Activated T-cell treated with anti-CD3 and anti-CD28 coated beads, Interleukin-2, amount 50 U/mL, for 24 hours (primary cell): ENCODE measurements around the gene LHX5.
"Not testable (repeated sequence)": the region's sequence is repeated elsewhere in the genome, so short reads cannot be mapped to it uniquely, and the experiment has no call there.

Experiments used
- DNase-seq: peaks from one replicate; pipeline ENCODE4 v3.0.0-alpha.2; 2020
- H3K27ac Mint-ChIP-seq: 2 replicates; pipeline ENCODE4 v1.8.0; 2020; ENCODE audit warnings: mild to moderate bottlenecking, mixed read lengths
- H3K27me3 Mint-ChIP-seq: 2 replicates; pipeline ENCODE4 v1.8.0; 2020; ENCODE audit warnings: mixed read lengths
- H3K36me3 Mint-ChIP-seq: 2 replicates; pipeline ENCODE4 v1.8.0; 2020; ENCODE audit warnings: low read depth, mixed read lengths
- H3K4me1 Mint-ChIP-seq: 2 replicates; pipeline ENCODE4 v1.8.0; 2020; ENCODE audit warnings: low read depth, mixed read lengths
- H3K4me3 Mint-ChIP-seq: 2 replicates; pipeline ENCODE4 v1.8.0; 2020; ENCODE audit warnings: mild to moderate bottlenecking, moderate library complexity, mixed read lengths
- H3K9me3 Mint-ChIP-seq: 2 replicates; pipeline ENCODE4 v1.8.0; 2020; ENCODE audit warnings: mixed read lengths

LHX5 gene

DNA sequence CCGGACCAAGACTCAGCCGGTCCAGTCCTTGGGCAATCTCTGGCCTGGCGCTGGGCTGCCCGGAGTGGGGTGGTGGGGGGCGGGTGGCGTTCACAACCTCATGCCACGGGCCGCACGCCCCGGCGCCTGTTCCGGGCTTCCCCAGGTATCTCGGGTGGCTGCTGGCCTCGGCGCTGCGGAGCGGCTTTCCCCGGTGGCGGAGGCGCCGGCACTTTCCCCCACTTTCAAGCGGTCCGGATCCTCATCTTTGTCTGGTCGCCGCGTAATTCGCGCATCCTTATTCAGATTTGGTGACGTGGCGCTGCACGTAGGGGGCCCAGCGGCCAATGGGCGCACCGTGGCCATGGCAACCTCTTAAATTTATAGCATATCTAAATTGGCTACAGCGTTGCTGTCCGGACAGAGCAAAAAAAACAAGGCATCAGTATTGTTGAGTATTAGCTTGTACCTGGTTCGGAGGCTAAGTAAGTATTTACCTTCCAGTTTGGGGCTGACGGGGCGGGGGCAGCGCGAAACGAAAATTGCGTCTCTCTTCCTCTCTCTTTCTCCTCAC is at the start of gene LHX5:
LHX5 (minus strand) TSS at position 253 of the 553 bp plus-strand sequence. CDS start 373 bp downstream, outside the sequence.
- Mint-ChIP-seq H3K27me3 (peaks cover 93% of the 10 kb centered on the region), H3K27ac (no peak within 1 kb of the TSS), H3K4me1 (peaks cover 15% of the 10 kb centered on the region), H3K4me3 (no peak within 1 kb of the TSS), H3K36me3 (no peaks in the 10 kb centered on the region), H3K9me3 (no peaks in the 10 kb centered on the region)
- no peak for DNase-seq

DNA sequence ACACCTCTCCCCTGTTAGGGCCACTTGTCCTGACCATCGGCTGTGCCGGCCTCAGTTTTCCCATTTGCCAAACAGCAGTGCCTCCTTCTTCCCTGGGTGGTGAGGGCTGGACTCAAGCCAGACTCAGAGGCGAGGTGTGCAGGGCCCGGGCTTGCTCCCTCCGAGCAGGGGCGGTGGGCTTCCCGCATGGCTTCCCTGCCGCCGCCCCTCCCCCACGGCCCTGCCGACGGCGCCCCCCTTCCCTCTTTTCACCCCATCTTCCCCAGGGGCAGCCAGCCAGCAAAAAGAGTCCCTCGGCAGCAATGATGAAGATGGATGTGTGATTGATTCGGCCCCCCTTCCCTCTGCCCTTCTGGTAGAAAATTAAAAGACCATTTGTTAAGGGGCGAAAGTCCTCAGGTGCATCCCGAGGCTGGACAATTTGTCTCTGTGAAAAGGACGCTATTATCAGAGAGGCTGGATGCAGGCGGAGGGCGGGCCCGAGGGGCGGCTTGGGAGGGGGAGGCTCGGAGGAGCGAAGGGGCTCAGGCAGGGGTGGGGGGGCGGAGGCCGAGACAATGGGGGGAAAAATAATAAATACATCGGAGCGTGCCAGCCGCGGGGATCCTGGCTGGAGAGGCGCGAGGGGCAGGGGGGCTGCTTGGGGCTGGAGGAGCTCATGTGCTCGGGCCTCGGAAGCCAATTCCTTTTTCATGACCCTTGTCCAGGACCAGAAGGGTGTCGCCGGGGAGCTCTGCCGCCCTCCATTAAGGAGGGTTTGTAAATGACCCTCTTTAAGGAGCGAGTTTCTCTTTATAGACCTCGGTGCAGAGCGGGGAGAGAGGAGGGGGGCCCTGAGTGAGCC is 48.0 kb upstream of the LHX5 start:
- Mint-ChIP-seq H3K4me1 (peaks cover 3% of the 10 kb centered on the region), H3K36me3 (no peaks in the 10 kb centered on the region), H3K9me3 (no peaks in the 10 kb centered on the region), H3K27ac (no peak overlapping the region), H3K4me3 (no peak overlapping the region), H3K27me3 (peaks cover 79% of the 10 kb centered on the region)
- DNase-seq: no peak

DNA sequence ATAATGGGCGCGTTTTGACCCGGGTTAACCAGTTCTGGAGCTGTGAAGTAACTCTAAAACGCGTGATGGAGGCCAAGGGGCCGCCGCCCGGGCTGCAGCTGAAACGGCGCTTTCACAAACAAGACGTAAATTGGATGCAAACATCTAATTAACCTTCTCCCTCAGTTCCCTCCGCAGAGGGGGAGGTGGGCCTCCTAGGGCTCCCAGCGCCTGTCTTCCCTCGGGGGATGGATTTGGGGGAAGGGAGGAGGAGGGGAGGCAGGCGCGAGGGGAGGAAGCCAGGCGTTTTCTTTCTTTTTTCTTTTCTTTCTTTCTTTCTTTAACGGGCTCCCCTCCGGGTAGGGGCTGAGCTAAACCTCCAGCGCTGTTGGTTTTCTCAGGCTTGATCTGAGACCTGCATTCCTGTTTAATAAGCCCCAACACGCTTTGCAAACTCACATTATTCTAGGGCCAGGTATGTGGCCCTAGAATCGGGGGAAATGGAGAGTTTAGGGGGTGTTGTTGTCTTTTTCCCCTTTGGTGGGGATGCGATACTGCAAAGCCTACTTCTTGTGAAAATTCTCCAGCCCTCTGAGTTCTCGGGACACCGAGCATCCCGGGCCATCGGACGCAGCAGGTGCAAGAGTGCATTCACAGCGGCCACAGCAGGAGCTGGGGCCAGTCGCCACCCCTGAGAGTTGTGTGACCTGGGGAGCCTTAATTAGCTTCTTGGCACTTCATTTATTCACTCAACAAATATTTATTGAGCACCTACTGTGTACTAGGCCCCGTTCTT is 43.6 kb upstream of the LHX5 start:
- no peak overlapping the region for H3K4me3 Mint-ChIP-seq
- no peak for DNase-seq
- H3K4me1 Mint-ChIP-seq: peaks cover 3% of the 10 kb centered on the region
- peaks cover 81% of the 10 kb centered on the region for H3K27me3 Mint-ChIP-seq
- H3K36me3 Mint-ChIP-seq: no peaks in the 10 kb centered on the region
- no peak overlapping the region for H3K27ac Mint-ChIP-seq
- H3K9me3 Mint-ChIP-seq: no peaks in the 10 kb centered on the region

DNA sequence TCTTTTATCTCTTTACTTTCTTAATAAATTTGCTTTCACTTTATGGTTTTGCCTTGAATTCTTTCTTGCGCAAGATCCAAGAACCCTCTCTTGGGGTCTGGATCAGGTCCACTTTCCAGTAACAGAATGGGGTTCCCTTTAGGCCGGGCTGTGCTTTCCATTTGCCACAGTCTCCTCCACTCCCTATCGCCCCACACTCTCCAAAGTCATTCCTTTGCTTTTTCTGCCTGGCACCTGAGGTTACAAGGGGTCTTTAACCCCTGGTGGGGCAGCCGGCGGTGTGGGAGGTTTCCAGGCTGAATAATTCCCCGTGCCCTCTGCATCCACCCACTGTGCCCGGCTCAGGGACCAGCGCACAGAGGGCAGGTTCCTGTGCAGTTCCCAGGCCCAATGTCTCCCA is 42.9 kb upstream of the LHX5 start:
- Mint-ChIP-seq H3K4me3 (no peak overlapping the region), H3K36me3 (no peaks in the 10 kb centered on the region), H3K4me1 (peaks cover 3% of the 10 kb centered on the region), H3K27me3 (peaks cover 81% of the 10 kb centered on the region), H3K27ac (no peak overlapping the region), H3K9me3 (no peaks in the 10 kb centered on the region)
- no peak for DNase-seq

DNA sequence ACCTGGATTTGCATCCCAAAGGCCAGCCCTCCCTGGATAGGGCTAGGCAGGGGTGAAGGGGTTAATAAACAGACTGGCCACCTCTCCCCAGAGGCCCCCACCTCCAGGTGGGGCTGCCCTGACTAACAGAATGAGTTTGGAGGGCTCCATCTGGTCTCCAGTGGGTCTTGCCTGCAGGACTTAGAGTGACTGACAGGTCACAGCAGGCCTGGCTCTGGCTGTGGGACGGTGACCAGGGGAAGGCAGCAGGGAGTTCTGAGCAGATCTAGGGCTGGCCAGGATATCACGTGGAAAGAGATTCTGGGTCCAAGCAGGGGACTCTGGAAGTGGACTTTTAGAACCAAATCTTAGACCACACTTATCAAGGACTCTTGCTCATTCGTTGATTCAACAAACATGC is 40.9 kb upstream of the LHX5 start:
- no peak overlapping the region for H3K4me3 Mint-ChIP-seq
- peaks cover 3% of the 10 kb centered on the region for H3K4me1 Mint-ChIP-seq
- no peak overlapping the region for H3K27ac Mint-ChIP-seq
- no peaks in the 10 kb centered on the region for H3K36me3 Mint-ChIP-seq
- peaks cover 70% of the 10 kb centered on the region for H3K27me3 Mint-ChIP-seq
- DNase-seq: no peak
- no peaks in the 10 kb centered on the region for H3K9me3 Mint-ChIP-seq

GRCh38 chr12:113506867-113507266 is 35.2 kb upstream of the LHX5 start:
- Mint-ChIP-seq H3K9me3 (no peaks in the 10 kb centered on the region), H3K27ac (no peak overlapping the region), H3K36me3 (no peaks in the 10 kb centered on the region)

DNA sequence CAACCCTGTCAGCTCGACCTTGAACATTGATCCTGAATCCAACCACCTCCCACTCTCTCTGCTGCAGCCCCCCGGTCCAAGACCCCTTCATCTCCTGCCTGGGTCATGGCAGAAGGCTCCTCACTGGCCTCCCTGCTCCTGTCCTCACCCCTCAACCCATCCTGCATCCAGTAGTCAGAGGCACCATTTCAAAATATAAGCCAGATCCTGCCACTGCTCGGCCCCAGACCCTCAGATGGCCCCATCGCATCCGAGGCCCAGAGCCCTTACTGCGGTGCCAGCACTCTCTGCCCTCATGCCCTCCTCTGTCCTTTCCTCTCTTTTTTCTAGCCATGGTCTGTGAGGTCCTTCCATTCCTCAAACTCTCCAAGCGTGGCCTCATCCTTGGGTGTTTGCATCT is 34.3 kb upstream of the LHX5 start:
- Mint-ChIP-seq H3K9me3 (no peaks in the 10 kb centered on the region), H3K4me1 (no peaks in the 10 kb centered on the region), H3K27ac (no peak overlapping the region), H3K36me3 (no peaks in the 10 kb centered on the region), H3K27me3 (peaks cover 56% of the 10 kb centered on the region), H3K4me3 (no peak overlapping the region)
- no peak for DNase-seq

More at GRCh38 chr12:113506867-113507266, 35.2 kb upstream of the LHX5 start:
- no peak overlapping the region for H3K4me3 Mint-ChIP-seq
- no peaks in the 10 kb centered on the region for H3K4me1 Mint-ChIP-seq
- H3K27me3 Mint-ChIP-seq: peaks cover 56% of the 10 kb centered on the region
- no peak for DNase-seq

- no peaks in the 10 kb centered on the region for H3K4me1 Mint-ChIP-seq
- H3K27me3 Mint-ChIP-seq: peaks cover 56% of the 10 kb centered on the region
- H3K27ac Mint-ChIP-seq: no peak overlapping the region
- no peaks in the 10 kb centered on the region for H3K36me3 Mint-ChIP-seq
- DNase-seq: no peak
- H3K9me3 Mint-ChIP-seq: no peaks in the 10 kb centered on the region
- H3K4me3 Mint-ChIP-seq: no peak overlapping the region
Measured at GRCh38 chr12:113504917-113505316, 33.2 kb upstream of the LHX5 start.

GRCh38 chr12:113500782-113501311 is 29.2 kb upstream of the LHX5 start:
- Mint-ChIP-seq H3K4me3 (no peak overlapping the region), H3K36me3 (no peaks in the 10 kb centered on the region), H3K4me1 (no peaks in the 10 kb centered on the region), H3K27ac (no peak overlapping the region), H3K27me3 (peaks cover 43% of the 10 kb centered on the region), H3K9me3 (no peaks in the 10 kb centered on the region)
- no peak for DNase-seq

DNA sequence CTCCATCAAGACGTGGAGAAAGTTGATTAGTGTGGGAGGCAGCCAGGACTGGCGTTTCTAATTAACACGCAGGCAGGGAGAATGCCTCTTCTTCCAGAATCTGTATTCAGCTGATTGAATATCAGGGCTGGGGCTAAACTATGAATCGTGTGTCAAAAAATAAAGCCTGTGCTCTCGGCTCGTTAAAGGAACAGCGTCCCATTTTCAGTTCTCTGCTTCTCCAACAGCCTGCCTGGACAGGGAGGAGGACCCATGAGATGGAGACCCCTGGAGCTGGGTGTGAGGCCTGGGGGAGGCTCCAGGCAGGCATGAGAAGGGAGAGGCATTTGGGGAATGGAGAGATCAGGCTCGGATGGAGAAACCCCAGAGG is 28.6 kb upstream of the LHX5 start:
- Mint-ChIP-seq H3K4me3 (no peak overlapping the region), H3K36me3 (no peaks in the 10 kb centered on the region), H3K9me3 (no peaks in the 10 kb centered on the region), H3K27me3 (peaks cover 43% of the 10 kb centered on the region), H3K4me1 (no peaks in the 10 kb centered on the region), H3K27ac (no peak overlapping the region)
- DNase-seq: no peak

DNA sequence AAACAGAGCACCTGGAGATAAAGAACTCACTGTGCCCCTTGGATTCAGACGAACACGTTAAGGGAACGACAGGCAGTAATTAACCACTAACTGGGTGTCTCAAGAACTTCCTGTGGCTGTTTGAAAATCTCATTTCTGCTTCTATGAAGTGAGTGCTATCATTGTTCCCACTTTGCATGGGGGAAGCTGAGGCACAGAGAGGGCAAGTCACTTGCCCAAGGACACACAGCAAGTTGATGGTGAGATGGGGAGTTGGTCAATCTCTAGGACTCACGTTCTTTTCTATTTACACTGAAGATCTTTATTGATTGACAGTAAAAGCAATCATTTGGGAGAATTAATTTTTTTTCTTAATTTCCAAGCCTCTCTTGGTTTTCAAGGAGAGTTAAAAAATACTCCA is 26.8 kb upstream of the LHX5 start:
- H3K4me3 Mint-ChIP-seq: no peak overlapping the region
- no peaks in the 10 kb centered on the region for H3K4me1 Mint-ChIP-seq
- no peaks in the 10 kb centered on the region for H3K9me3 Mint-ChIP-seq
- H3K36me3 Mint-ChIP-seq: no peaks in the 10 kb centered on the region
- no peak overlapping the region for H3K27ac Mint-ChIP-seq
- no peak for DNase-seq
- H3K27me3 Mint-ChIP-seq: peaks cover 36% of the 10 kb centered on the region

GRCh38 chr12:113497693-113498092 is 26.0 kb upstream of the LHX5 start:
- Mint-ChIP-seq H3K9me3 (no peaks in the 10 kb centered on the region), H3K27me3 (peaks cover 42% of the 10 kb centered on the region), H3K4me1 (no peaks in the 10 kb centered on the region), H3K36me3 (no peaks in the 10 kb centered on the region), H3K27ac (no peak overlapping the region), H3K4me3 (no peak overlapping the region)
- no peak for DNase-seq

- H3K27ac Mint-ChIP-seq, H3K36me3 Mint-ChIP-seq, H3K4me3 Mint-ChIP-seq, DNase-seq, H3K4me1 Mint-ChIP-seq, H3K9me3 Mint-ChIP-seq: not testable (repeated sequence)
- peaks cover 36% of the 10 kb centered on the region for H3K27me3 Mint-ChIP-seq
Measured at GRCh38 chr12:113495941-113496340, 24.3 kb upstream of the LHX5 start.

DNA sequence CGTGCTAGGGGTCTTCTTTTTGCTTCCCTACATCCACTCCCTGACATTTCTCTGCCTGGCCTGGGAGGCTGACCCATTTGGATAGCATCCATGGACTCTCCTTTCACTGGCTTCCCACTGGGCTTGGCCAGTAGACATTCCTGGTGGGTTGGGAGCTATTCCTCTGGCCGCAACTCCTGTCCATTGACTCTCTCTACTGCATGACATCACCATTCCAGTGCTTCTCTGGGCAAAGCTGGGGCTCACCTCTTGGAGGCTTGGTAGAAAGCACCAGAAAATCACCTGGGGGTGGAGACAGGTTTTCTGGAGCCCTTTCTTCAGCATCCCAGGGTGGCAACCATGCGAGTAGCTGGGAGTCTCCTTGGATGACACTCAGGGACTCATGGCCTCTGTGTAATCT is 16.7 kb upstream of the LHX5 start:
- Mint-ChIP-seq H3K36me3 (no peaks in the 10 kb centered on the region), H3K4me1 (no peaks in the 10 kb centered on the region), H3K27ac (no peak overlapping the region), H3K4me3 (no peak overlapping the region), H3K27me3 (peaks cover 61% of the 10 kb centered on the region), H3K9me3 (no peaks in the 10 kb centered on the region)
- no peak for DNase-seq

GRCh38 chr12:113486722-113487121 is 15.1 kb upstream of the LHX5 start:
- no peak overlapping the region for H3K27ac Mint-ChIP-seq
- no peaks in the 10 kb centered on the region for H3K36me3 Mint-ChIP-seq
- H3K9me3 Mint-ChIP-seq: no peaks in the 10 kb centered on the region
- no peaks in the 10 kb centered on the region for H3K4me1 Mint-ChIP-seq
- peaks cover 69% of the 10 kb centered on the region for H3K27me3 Mint-ChIP-seq
- no peak overlapping the region for H3K4me3 Mint-ChIP-seq
- DNase-seq: no peak
